HepG2 (cell line): ENCODE results near the gene TBCE. TPM values are rescaled to one million over a fixed set of nuclear protein-coding genes. Genes with fewer than 3 reads are reported as not detected.
A peak's percentile ranks its signal among the peaks of the same experiment; 100 is the strongest.

Experiments
- CREB1 ChIP-seq, 2 experiments: fragments of 450-650 bp in 1 of 2; IDR thresholded peaks; 2 replicates each; pipeline ENCODE4 v1.6.1; 2016 to 2017; ENCODE audit warnings: control low read depth in 1 of 2, mild to moderate bottlenecking in 1 of 2, missing compliant biosample characterization in 1 of 2, missing genetic modification characterization in 1 of 2
- EHMT2 ChIP-seq: fragments of 200-600 bp; sonication (generic); IDR thresholded peaks from 2 replicates; pipeline ENCODE4 v1.7.0; 2017; ENCODE audit warnings: antibody characterized with exemption, low read depth, low read length, borderline replicate concordance
- FOXK1 ChIP-seq: sonication (generic); formaldehyde crosslinking; IDR thresholded peaks from 2 replicates; pipeline ENCODE4 v1.4.0; 2020; ENCODE audit warnings: low read depth, missing genetic modification reagents, borderline replicate concordance
- GRHL1 ChIP-seq: sonication (generic); formaldehyde crosslinking; conservative IDR thresholded peaks from 2 replicates; pipeline ENCODE4 v1.8.0; 2022; ENCODE audit warnings: missing genetic modification reagents
- HOXA3 ChIP-seq: sonication (generic); formaldehyde crosslinking; IDR thresholded peaks from 2 replicates; pipeline ENCODE4 v1.5.0; 2020; ENCODE audit warnings: missing genetic modification reagents
- IKZF5 ChIP-seq: IDR thresholded peaks from 2 replicates; pipeline ENCODE4 v1.6.1; 2018; ENCODE audit warnings: missing genetic modification reagents, mild to moderate bottlenecking, missing compliant biosample characterization
- KLF11 ChIP-seq: IDR thresholded peaks from 2 replicates; pipeline ENCODE4 v1.6.1; 2016; ENCODE audit warnings: missing compliant biosample characterization
- MAF1 ChIP-seq: sonication (generic); formaldehyde crosslinking; IDR thresholded peaks from 2 replicates; pipeline ENCODE4 v1.5.0; 2020; ENCODE audit warnings: missing genetic modification reagents, borderline replicate concordance
- MED8 ChIP-seq: sonication (generic); formaldehyde crosslinking; IDR thresholded peaks from 2 replicates; pipeline ENCODE4 v1.8.1; 2023; ENCODE audit warnings: mild to moderate bottlenecking, missing genetic modification reagents; ENCODE audit not compliant: insufficient replicate concordance
- MXI1 ChIP-seq: IDR thresholded peaks from 3 replicates; pipeline ENCODE4 v1.6.1; 2012; ENCODE audit warnings: low read depth, low read length, inconsistent platforms, borderline replicate concordance
- SMAD1 ChIP-seq: sonication (generic); formaldehyde crosslinking; IDR thresholded peaks from 2 replicates; pipeline ENCODE4 v1.4.0; 2020; ENCODE audit warnings: missing genetic modification reagents, low read depth, mild to moderate bottlenecking, borderline replicate concordance
- TBX3 ChIP-seq: fragments of 450-650 bp; IDR thresholded peaks from 2 replicates; pipeline ENCODE4 v1.6.1; 2017; ENCODE audit warnings: antibody characterized with exemption, mild to moderate bottlenecking, inconsistent platforms, borderline replicate concordance
- TMF1 ChIP-seq: sonication (generic); formaldehyde crosslinking; IDR thresholded peaks from 2 replicates; pipeline ENCODE4 v1.8.1; 2022; ENCODE audit warnings: low read depth, missing genetic modification reagents
- UBTF ChIP-seq: sonication (generic); formaldehyde crosslinking; IDR thresholded peaks from 2 replicates; pipeline ENCODE4 v1.4.0; 2020; ENCODE audit warnings: mild to moderate bottlenecking, missing genetic modification reagents
- YEATS2 ChIP-seq: sonication (generic); formaldehyde crosslinking; IDR thresholded peaks from 2 replicates; pipeline ENCODE4 v1.4.0; 2020; ENCODE audit warnings: missing genetic modification reagents, borderline replicate concordance
- ZBTB33 ChIP-seq: sonication (generic); formaldehyde crosslinking; IDR thresholded peaks from 2 replicates; pipeline ENCODE4 v1.4.0; 2020; ENCODE audit warnings: missing genetic modification reagents
- ZEB1 ChIP-seq: IDR thresholded peaks from 2 replicates; pipeline ENCODE4 v1.6.1; 2012; ENCODE audit warnings: mild to moderate bottlenecking, low read depth, inconsistent platforms; ENCODE audit not compliant: insufficient replicate concordance
- ZNF577 ChIP-seq: sonication (generic); formaldehyde crosslinking; IDR thresholded peaks from 2 replicates; pipeline ENCODE4 v1.4.0; 2020; ENCODE audit warnings: mild to moderate bottlenecking, low read depth, missing genetic modification reagents, borderline replicate concordance
- ZNF614 ChIP-seq: IDR thresholded peaks from 2 replicates; pipeline ENCODE4 v1.6.1; 2018; ENCODE audit warnings: missing biosample characterization, missing genetic modification reagents, inconsistent platforms, borderline replicate concordance
- ZNF615 ChIP-seq: sonication (generic); formaldehyde crosslinking; IDR thresholded peaks from 2 replicates; pipeline ENCODE4 v1.5.0; 2020; ENCODE audit warnings: mild to moderate bottlenecking, missing genetic modification reagents, borderline replicate concordance
- polyA plus RNA-seq, 8 experiments: library from polyadenylated mRNA; depleted of rRNA in 3 of 8; stranded (reverse) in 7 of 8; unstranded in 1 of 8; fragments of >200 nt; fragmentation: Illumina TruSeq in 4 of 8; extraction: Trizol in 4 of 8; gene quantifications; 2 replicates each; pipeline versions ENCODE4 v1.2.1 to v1.2.3, GENCODE V29; 2011 to 2016; ENCODE audit warnings: low read depth in 4 of 8, missing spikeins in 1 of 8, mixed read lengths in 1 of 8; ENCODE audit not compliant: insufficient read depth in 1 of 8
- total RNA-seq, 5 experiments: library from RNA; depleted of rRNA; stranded (reverse); fragments of >200 nt; fragmentation: Illumina TruSeq; extraction: Trizol; gene quantifications; 2 replicates each; pipeline ENCODE4 v1.2.3, GENCODE V29; 2016; ENCODE audit warnings: low read depth in 1 of 5

Gene TBCE
- total and polyA plus RNA-seq, 2 of the 13 experiments (the other 11 are each of a cell fraction or from before 2014, with no cell fraction given): 25.6 to 31.1 TPM

GRCh38 chr1:235328271-235329138 is 38.7 kb upstream of the TBCE start, which contains the start of gene GGPS1 (continued):
- no peak; the same call in 1 of the 2 replicates for TF ChIP-seq IKZF5
- no peak for TF ChIP-seq GRHL1
- TF ChIP-seq MXI1: no peak
- TF ChIP-seq YEATS2 (CRISPR knock-in tag): peak; percentile 91; the same call in 1 of the 2 replicates
- TF ChIP-seq ZNF577 (CRISPR knock-in tag): no peak
- TF ChIP-seq UBTF (CRISPR knock-in tag): peak; percentile 75
- TF ChIP-seq TMF1: no peak
- TF ChIP-seq MED8 (CRISPR knock-in tag): peak; percentile 64
- TF ChIP-seq KLF11 (CRISPR knock-in tag): no peak
- TF ChIP-seq SMAD1 (CRISPR knock-in tag): no peak
- 0 out of 2 replicates have a peak, but pooled peaks have one; percentile 57 for TF ChIP-seq MAF1 (CRISPR knock-in tag)
- peak; percentile 75 for TF ChIP-seq CREB1 (IDR thresholded peaks at IDR 0.05)
- TF ChIP-seq CREB1 (CRISPR knock-in tag; IDR thresholded peaks at IDR 0.05): peak; percentile 77
- TF ChIP-seq ZBTB33 (CRISPR knock-in tag): no peak
- TF ChIP-seq HOXA3 (CRISPR knock-in tag): no peak; the same call in 1 of the 2 replicates
- no peak for TF ChIP-seq ZEB1
- TF ChIP-seq FOXK1: no peak; the same call in 1 of the 2 replicates
- 0 out of 2 replicates have a peak, but pooled peaks have one; percentile 10 for TF ChIP-seq ZNF615
- TF ChIP-seq TBX3: no peak
- no peak; the same call in 1 of the 2 replicates for TF ChIP-seq EHMT2
- TF ChIP-seq ZNF614 (CRISPR knock-in tag): 0 out of 2 replicates have a peak, but pooled peaks have one; percentile 26
